NCI-H1930 (cell line): Measurements from ENCODE around the gene CDH4.

Experiments used
- DNase-seq, 2 experiments: peaks; one replicate each; lab custom pipeline; 2025; lab: John Stamatoyannopoulos, UW

Gene CDH4

DNA sequence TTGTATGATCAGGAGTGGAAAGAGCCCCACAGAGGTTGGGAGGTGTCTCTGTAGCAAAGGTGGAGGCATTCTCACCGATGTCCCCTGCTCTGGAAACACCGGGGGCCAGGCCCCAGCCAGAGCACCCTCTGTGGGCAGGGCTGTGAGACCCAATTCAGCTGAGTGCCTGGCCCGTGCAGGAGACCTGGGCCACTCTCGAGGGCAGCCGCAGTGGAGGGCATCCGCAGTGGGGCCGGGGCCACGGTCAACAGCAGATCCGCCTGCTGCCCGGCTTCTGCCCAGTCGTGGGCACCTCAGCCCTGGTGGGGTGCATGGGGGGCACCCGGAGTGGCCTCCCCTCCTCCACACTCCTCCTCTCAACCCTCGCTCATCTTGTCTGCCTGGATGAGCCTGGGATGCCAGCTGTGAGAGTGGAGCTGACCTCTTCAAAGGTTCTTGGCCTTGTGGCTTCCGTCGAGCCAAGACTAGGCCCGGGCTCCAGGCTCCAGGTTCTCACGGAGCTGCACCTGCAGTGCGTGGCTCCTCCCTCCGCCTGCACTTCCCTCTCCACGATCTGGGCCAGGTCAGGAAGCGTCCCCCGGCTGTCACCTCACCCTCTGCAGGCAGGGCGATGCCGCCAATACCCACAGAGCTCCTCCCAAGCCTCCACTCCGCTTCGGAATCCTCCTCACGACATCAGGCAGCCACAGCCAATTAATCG, 678.9 kb downstream of the CDH4 start:
- DNase-seq = no peak

- DNase-seq = no peak
Measured at GRCh38 chr20:61931476-61932198, 679.6 kb downstream of the CDH4 start.

- DNase-seq = no peak
Measured at GRCh38 chr20:61932199-61932592, 680.1 kb downstream of the CDH4 start.

GRCh38 chr20:61932711-61933480, 680.8 kb downstream of the CDH4 start:
- no peak for DNase-seq

GRCh38 chr20:61933481-61933950, 681.5 kb downstream of the CDH4 start:
- no peak for DNase-seq

DNA sequence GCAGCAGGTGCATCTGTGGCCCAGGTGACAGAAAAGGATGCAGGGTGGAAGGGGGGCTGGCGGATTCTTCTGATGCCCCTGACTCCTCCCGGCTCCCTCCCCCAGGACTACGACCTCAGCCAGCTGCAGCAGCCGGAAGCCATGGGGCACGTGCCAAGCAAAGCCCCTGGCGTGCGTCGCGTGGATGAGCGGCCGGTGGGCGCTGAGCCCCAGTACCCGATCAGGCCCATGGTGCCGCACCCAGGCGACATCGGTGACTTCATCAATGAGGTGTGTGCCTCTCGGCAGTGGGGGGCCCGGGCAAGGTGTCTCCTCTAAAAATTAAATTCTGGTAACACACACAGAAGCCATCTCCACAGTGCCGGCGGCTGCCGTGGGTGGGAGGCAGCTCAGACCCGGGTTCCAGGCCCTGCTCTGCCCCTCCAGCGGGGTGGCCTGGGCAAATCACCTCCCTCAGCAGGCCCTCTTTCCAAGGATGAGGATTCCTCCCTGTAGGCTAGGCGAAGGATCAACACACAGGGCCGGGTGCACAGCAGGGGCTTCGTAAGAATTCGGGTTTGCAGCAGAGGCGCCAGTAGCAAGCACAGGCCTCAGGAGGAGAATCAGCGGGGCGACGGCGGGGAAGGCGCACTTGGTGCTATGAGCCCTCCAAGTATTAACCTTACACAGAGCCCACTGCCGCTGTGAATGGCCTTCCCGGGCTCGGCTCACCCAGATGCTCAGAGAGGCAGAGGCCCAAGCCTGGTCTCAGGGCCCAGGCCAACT, 682.1 kb downstream of the CDH4 start:
- DNase-seq = no peak

DNA sequence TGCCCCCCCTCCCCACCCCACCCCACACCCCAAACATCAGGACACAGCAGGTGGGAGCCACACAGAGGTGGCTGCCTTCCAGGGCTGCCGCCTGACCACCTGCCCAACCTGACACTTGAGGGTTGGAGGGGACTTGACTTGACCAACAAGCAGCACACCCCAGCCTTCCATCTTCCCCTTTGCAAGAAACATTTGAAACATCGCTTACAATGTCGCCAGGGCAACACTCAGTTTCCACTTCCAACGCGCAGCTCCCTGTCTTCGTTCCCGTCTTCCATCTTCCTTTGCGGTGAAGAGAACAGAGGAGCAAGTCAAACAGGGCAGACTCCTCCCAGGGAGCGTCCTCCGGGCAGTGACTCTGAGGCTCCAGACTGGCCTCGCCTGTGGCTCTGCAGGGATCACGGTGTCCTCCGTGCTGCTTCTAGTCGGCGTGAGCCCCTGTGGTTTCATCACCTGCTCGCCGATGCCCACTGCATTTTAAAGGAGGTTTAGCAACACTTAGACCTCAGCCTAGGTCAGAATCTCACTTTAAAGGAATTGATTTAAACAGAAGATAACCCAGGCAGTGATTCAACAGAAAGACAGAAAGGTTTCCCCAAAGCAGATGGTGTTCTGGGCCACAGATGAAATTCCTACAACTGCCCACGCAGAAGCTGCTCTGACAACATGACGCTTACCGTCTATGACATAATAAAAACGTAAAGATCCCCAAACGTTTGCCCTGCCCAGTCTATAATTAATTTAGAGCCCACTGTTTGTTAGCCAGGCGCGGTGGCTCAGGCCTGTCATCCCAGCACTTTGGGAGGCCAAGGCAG, 682.9 kb downstream of the CDH4 start:
- no peak for DNase-seq

DNA sequence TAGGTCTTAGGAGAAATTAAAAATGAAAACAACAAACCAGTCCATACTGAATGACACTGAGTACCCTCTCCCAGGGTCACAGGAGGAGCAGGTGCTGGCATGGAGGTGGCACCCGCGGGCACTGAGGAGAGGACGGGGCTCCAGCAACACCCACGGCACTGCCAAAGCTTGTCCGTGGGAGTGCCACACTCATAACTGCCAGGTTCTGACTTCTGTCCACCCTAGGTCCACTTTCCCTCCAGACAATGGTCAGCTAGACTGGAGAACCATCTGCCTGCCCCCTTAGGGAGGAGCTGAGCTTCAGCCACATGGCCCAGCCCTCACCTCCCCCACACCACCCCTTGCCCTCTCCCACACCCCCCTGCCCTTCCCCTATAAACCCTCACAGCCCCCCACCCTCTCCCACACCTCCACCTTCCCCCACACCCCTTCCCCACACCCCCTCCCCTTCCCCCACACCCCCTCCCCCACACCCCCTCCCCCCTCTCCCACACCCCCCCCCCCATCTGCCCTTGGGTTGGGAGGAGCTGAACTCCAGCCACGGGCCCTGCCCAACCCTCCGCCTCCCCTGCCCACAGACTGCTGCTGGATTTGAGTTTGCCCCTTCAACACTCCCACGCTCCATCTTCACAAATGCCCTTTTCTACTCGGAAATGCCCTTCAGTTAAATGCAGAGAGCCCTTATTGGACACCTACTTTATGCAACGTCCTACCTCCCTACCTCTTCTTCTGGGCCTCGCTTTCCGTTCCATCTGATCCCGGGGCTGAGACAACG, 684.1 kb downstream of the CDH4 start:
- DNase-seq = no peak

GRCh38 chr20:61936701-61937131, 684.7 kb downstream of the CDH4 start:
- no peak for DNase-seq

- DNase-seq = no peak
Measured at GRCh38 chr20:61937146-61937962, 685.3 kb downstream of the CDH4 start.

GRCh38 chr20:61937963-61938838, 686.1 kb downstream of the CDH4 start:
- DNase-seq = no peak

DNA sequence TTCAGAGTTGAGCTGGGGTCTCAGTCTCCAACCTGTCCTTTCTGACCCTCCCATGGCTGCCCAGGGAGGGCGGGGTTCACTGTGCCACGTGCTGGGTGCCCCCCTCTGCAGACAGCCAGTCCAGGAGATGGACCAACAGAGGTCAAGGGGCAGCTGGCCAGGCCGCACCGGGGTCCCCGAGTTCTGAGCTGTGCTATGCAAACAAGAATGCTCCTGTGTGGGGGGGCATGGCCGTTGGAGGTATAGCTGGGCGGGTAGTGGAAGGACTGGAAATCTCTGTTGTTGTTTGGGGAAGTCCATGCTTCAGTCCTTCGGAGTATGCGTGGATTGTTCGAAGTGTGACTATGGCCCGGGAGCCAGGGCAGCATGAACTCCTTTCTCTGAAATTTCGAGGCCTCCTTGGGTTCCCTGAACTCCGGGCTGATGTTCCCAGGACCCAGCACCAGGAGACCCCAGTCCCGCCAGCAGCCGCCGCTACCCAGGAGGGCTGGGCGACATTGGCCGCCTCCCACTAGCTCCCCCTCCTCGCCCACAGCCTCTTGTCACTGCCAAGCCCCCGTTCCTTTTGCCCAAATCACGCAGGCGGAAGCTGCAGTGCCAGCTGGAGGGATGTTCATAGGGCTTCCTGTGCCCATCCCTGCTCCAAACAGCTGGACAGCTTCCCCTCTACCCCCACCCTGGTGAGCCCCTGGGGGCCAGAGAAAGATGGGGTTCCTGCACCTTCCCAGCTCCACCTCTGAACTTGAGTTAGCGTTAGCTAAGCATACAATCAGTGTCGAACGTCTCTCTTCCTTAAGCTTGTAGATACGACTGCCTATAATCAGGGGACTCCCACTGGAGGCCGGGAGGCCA, 687.0 kb downstream of the CDH4 start:
- DNase-seq = no peak

GRCh38 chr20:61939691-61940360, 687.8 kb downstream of the CDH4 start:
- no peak for DNase-seq

DNA sequence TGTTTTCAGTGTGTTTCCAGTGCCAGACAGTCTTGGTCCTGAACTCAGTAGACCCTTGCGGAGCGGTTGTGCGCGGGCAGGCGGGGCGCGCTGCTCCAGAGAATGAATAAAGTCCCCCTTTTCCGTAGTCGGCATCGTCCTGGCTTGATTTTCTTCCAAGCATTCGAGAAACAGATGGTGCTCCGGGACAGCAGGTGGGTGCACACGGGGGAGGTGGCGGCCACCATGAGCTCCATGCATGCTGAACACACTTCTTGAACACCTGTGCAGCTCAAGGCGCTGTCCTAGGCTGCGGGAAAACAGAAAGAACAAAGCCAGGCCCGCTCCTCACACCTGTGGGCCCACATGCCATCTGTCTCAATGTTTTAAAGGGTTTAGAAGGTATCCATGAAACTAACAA, 688.4 kb downstream of the CDH4 start:
- DNase-seq = no peak

GRCh38 chr20:61940976-61941720, 689.1 kb downstream of the CDH4 start:
- DNase-seq = no peak

DNA sequence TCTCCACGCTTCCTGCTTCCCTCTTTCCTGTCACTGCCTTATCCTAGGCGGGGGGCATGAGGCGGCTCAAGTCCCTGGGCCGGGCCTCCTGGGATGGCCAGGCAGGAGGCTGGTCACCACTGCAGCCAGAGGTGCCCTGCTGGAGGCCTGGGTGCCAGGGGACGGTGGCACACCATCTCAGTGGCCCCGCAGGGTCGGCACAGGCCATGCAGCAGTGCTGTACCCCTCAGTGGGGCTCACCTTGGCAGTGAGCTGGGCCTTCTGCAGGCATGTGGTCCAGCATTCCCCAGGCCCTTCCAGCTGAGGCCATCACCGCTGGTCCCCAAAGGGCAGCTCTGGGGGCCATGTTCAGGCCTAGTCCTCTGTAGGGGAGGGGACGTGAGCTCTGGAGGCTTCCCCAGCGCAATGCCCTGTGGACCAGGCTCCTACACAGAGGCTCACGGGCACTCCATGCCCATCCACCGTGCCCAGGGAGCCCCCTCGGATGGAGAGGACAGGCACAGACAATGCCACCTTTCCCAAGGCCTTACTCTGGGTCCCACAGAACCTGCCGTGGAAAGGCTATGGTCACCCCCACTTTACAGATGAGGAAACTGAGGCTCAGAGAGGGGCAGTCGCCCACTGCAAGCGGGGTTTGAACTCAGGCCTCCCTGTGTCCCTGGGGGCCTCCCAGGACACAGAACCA, 689.8 kb downstream of the CDH4 start:
- no peak for DNase-seq
